DOHH2 (cell line): Measurements from ENCODE around the gene MYT1.

Experiments
- CTCF ChIP-seq: fragments of 200-600 bp; sonication (generic); IDR thresholded peaks from one replicate; pipeline ENCODE4 v1.5.1; 2014; ENCODE audit warnings: antibody characterized with exemption, mild to moderate bottlenecking, low read depth, low read length; ENCODE audit not compliant: poor library complexity, severe bottlenecking
- EZH2phosphoT487 ChIP-seq: fragments of 200-600 bp; sonication (generic); IDR thresholded peaks from 2 replicates; pipeline ENCODE4 v1.6.1; 2017; ENCODE audit warnings: borderline replicate concordance, mild to moderate bottlenecking, antibody characterized with exemption, low read length, moderate library complexity, mixed read lengths

DNA sequence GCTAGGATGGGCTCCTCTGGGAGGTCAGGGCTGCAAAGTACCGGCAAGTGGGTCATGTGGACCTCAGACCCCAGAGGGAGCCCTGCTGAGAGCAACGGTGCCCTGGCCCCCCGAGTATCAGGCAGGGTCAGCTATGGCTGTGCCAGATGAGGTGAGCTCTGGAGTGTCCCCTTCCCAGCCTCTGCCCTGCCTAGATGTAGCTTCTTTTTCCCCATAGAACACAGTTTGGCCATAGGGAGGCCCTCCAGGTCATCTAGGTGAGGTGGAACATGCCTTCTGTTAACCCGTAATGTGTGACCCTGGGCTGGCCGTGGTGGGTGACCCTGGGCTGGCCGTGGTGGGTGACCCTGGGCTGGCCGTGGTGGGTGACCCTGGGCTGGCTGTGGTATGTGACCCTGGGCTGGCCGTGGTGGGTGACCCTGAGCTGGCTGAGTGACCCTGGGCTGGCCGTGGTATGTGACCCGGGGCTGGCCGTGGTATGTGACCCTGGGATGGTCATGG lies 70.1 kb downstream of the MYT1 start:
- TF ChIP-seq CTCF (no peak), EZH2phosphoT487 (no peak)
